HG03558 (cell line): ENCODE results near the gene SLC25A4.
A peak's percentile ranks its signal among the peaks of the same experiment; 100 is the strongest.

Experiments
- ATAC-seq: cut with Tn5 transposase; IDR thresholded peaks from one replicate; pipeline ENCODE4 v1.9.1; 2021; ENCODE audit warnings: moderate number of reproducible peaks; ENCODE audit not compliant: unreplicated experiment; ENCODE audit errors: extremely low read depth

The SLC25A4 gene

GRCh38 chr4:185119927-185120630, 23.0 kb upstream of the SLC25A4 start:
- no peak for ATAC-seq

- ATAC-seq = no peak
Observed at GRCh38 chr4:185120631-185120946, 22.5 kb upstream of the SLC25A4 start.

DNA sequence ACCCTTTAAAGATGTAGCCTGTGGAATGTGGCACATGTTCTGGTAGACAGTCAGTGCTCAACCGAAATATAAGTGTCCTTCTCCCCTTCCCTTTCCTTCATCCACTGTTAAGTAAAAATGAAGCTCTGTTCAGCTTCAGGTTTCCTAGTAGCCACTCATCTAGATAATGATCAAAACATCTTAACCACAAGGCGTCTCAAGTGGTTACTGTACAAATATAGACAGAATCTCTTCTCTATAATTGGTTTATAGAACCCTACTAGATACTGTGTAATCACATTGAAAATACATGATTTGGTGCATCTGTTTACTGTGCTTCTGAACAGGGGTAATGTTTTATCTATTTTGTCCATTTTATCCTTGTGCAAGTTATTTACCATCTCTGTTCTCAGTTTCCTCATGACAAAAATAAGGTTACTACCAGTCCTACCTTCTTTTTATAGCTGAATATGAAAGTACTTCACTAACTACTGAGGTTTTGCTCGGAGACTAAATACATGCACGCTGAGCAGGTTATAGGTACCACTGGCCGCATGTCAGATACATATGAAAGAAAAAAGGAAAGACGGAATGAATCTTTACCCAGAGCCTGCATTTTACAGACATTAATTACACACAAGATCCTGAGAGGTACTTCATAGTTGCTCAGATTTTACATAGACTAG, 20.3 kb upstream of the SLC25A4 start:
- ATAC-seq = peak; percentile 60

DNA sequence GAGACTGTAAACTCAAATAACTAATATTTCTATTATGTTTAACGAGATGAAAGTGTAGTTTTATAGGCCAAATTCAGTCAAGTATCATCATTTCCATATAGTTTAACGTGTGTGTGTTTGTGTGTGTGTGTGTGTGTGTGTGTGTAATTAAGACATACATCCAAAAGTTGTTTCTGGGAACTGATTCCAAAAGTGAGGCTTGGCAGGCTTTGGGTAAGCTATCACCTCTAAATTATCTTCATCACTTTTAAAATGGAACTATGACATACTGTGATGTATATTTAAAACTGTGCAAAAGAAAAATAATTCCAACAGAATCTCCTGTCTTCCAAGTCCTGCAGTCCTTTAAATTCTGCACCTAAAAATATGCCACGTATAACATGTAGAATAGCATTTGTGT, 19.1 kb upstream of the SLC25A4 start:
- no peak for ATAC-seq

- ATAC-seq = no peak
Observed at GRCh38 chr4:185127021-185127925, 15.8 kb upstream of the SLC25A4 start.

GRCh38 chr4:185128272-185129119, 14.6 kb upstream of the SLC25A4 start:
- no peak for ATAC-seq

DNA sequence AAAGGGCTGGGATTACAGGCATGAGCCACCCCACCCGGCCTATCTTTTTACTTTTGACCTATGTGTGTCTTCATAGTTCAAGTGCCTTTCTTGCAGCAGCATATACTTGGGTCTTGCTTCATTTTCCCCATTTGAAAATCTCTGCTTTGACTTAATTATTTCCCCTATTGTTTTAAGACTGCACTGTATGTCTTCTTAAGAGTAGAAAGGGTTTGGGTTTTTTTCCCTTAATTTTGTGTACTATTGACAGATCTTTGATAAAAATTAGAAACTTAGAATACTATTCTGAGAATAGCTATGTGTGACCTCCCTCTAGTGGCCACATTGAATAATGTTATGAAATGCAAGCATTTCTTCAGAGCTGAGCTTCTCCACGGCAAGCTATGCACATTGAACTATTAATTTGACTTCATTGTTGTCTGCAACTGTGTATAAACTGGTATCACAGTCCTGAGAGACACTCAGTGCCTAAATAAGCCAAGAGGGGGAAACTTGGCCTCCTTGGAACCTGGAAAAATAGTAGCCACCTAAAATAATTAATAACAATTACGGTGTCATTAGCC, 8.7 kb upstream of the SLC25A4 start:
- ATAC-seq = no peak

DNA sequence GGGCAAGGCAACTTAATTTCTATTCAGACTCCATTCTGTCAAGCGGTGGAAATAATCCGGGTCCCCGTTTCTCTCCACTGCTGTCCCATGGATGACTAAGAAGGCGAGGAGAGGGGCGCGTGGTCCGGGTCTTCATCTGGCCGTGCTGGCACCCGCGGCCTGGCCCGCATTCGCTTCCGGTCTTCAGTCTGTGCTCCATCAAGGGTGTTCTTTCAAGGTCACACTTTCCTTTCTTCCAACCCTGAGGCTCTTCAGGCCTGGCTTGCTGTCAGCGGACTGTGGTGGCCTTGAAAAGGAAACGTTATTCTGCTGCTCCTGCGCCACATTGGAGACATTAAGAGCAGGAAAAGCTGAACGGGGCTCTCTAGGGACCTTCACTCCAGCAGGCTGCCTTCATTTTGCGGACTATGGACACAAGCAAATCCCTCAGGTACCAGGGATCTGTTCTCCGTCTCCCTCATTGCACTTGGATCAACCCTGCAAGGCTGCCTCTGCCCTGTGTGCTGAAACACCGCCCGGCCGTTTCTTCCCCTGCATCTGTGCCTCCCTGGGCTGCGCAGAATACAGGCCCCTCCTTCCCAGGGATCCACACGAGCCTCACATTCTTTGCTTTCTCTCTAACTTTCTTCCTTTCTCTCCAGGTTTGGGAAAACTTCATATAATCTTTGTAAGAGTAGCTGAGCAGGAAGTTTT, 5.7 kb upstream of the SLC25A4 start:
- no peak for ATAC-seq

GRCh38 chr4:185138161-185138560, 4.9 kb upstream of the SLC25A4 start:
- no peak for ATAC-seq

DNA sequence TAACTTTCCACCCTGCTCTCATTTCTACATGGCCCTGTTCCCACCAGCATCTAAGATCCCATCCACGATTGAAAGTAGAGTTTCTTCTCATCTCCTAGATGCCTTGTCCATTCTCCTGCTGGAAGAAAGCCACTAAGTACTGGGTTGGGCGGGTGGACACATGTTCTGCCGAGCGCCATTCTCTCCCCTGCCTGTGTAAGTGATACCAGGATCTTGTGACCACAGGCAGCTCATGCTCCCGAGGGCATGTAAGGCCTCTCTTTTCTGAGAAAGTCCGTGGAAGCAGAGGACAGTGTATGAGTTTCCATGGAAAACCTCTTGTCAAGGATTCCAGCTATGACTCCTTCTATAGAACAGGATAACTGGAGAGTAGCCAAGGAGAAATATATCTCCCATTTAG, 3.3 kb upstream of the SLC25A4 start:
- no peak for ATAC-seq

GRCh38 chr4:185141777-185142176, 1.3 kb upstream of the SLC25A4 start:
- ATAC-seq = no peak

DNA sequence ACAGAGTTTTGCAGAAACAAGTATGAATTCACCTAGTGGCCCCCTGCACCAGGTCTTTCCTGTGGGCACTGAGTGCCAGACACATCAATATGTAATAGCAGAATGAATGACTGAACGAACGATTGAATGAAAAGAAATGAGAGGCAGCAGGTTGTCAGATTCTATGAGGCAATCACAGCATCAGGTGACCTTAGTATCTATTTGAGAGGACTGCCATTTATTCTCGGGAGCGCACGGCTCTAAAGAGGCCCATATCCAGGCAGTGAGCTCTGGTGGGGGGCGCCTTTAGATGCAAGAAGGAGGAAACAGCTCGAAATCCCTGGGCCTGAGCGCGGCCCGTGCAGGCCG, 528 bp upstream of the SLC25A4 start:
- ATAC-seq = no peak

DNA sequence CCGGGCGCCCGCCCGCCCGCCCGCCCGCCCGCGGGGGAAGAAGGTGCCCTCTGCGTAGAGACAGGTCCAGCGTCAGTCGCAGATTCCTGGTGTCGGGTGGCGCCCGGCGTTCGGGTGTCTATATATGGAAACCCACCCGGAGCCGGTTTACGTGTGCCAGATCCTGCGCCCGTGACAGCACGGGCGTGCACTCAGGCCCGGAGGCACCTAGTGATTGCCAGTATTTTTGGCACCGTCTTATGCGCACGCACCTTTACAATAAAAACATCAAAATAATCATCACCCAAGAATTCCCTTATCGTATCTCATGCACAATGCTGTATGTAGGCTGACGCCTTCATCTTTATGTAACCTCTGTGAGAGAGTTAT, 519 bp downstream of the SLC25A4 start:
- ATAC-seq = no peak

- no peak for ATAC-seq
Observed at GRCh38 chr4:185144601-185145240, 1.7 kb downstream of the SLC25A4 start.

GRCh38 chr4:185145572-185145971, 2.5 kb downstream of the SLC25A4 start:
- no peak for ATAC-seq

DNA sequence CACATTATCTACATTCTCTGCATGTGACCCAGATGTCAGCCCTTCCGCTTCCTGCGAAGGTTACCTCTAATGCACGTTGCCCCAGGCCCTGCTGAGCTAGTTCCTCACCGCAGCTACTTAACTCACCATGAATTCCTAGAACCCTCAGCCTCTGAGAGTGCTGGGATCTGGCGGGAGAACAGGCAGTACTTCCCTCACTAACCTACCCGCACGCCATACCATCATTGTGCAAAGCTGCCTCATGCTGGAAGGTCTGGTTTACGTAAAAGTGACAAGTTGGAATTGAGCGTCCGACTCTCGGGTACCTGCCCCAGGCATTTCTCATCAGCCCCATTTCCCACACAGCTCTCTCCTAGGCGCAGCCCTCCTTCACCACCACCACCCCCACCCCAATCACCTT, 6.3 kb downstream of the SLC25A4 start:
- no peak for ATAC-seq

DNA sequence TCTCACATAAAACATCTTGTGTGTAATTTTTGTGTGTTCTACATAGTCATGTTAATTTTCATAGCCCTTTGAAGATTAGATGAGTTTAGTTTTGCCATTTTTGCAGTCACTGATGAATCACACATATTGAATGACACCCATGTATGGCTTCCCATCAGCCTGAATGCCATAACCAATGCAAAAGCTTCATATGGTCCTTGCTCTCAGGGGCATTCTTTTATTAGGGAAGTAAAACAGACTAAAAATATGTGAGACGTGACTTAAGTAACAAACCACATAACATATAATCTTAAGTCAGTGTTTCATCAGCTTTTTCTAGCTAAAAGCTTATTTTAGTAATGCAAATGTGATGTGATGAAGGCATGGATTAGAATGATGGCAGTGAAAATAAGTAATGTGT, 8.2 kb downstream of the SLC25A4 start:
- ATAC-seq = no peak

DNA sequence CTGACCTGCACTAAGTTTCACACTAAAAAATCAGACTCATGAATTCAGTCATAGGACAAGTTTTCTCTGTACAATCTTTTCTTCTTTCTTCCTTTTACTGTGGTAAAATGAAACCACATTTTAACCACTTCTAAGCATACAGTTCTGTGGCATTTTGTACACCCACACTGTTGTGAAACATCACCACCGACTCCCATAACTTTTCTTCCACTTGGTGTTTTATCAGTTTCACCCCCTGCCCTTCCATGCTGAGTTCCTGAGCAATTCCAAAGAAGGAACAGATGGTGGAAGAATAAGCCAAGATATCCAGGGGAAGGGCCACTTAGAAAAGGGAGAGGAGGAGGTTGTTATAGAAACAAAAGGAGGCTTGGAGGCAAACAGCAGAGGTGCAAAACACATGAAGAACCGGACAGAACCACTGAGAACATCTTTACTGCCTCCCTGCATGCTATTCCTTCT, 22.6 kb downstream of the SLC25A4 start:
- ATAC-seq = peak; percentile 95

- ATAC-seq = no peak
Observed at GRCh38 chr4:185167234-185167633, 24.2 kb downstream of the SLC25A4 start.
